Right atrium auricular region (tissue), 2 donors: ENCODE results near the gene CAND2. TPM values are rescaled to one million over a fixed set of nuclear protein-coding genes. Genes with fewer than 3 reads are reported as not detected.
"Not testable (repeated sequence)": the region's sequence is repeated elsewhere in the genome, so short reads cannot be mapped to it uniquely, and the experiment has no call there.

Experiments used
- DNase-seq: peaks from one replicate; pipeline ENCODE4 v3.0.0-alpha.2; 2019; ENCODE audit warnings: low spot score
- H3K27ac ChIP-seq, 2 donors: fragments of 200-600 bp; sonication (generic); 1 replicate in 1 of 2; 2 replicates in 1 of 2; pipeline ENCODE4 v1.5.1; 2016 to 2019
- H3K27me3 ChIP-seq, 2 donors: fragments of 200-600 bp; sonication (generic); one replicate each; pipeline versions ENCODE4 v1.5.1 to v1.6.0; 2017 to 2019
- H3K36me3 ChIP-seq: fragments of 200-600 bp; sonication (generic); one replicate; pipeline ENCODE4 v1.5.1; 2016
- H3K4me1 ChIP-seq, 2 donors: fragments of 200-600 bp; sonication (generic); one replicate each; pipeline versions ENCODE4 v1.5.1 to v1.6.0; 2017 to 2019
- H3K4me3 ChIP-seq, 2 donors: fragments of 200-600 bp; sonication (generic); 1 replicate in 1 of 2; 2 replicates in 1 of 2; pipeline ENCODE4 v1.5.1; 2017 to 2019; ENCODE audit warnings: mild to moderate bottlenecking in 1 of 2, moderate library complexity in 1 of 2
- H3K9me3 ChIP-seq, 2 donors: fragments of 200-600 bp; sonication (generic); one replicate each; pipeline ENCODE4 v1.5.1; 2019
- CTCF ChIP-seq, 2 donors: fragments of 200-600 bp; sonication (generic); IDR thresholded peaks; one replicate each; pipeline ENCODE4 v1.5.1; 2019; ENCODE audit warnings: antibody characterized with exemption in 2 of 2
- total RNA-seq, 2 donors: library from RNA; depleted of rRNA; stranded (reverse); fragments of >200 nt; gene quantifications; one replicate each; pipeline ENCODE4 v1.1.0, GENCODE V29; 2016

CAND2 gene
- total RNA-seq, 2 donors from 2014 or later, result 45.2 to 77.4 TPM

GRCh38 chr3:12773030-12773709, 23.3 kb upstream of the CAND2 start:
- Histone ChIP-seq H3K4me1 (no peaks in the 10 kb centered on the region), H3K36me3 (no peaks in the 10 kb centered on the region), H3K4me3 (no peak overlapping the region), H3K9me3 (no peaks in the 10 kb centered on the region), H3K27me3 (no peaks in the 10 kb centered on the region), H3K27ac (no peak overlapping the region)
- TF ChIP-seq CTCF (IDR thresholded peaks at IDR 0.05), result no peak
- DNase-seq, result no peak

GRCh38 chr3:12773710-12774086, 22.8 kb upstream of the CAND2 start:
- no peak for DNase-seq
- Histone ChIP-seq H3K9me3 (no peaks in the 10 kb centered on the region), H3K27ac (no peak overlapping the region), H3K4me1 (no peaks in the 10 kb centered on the region), H3K27me3 (no peaks in the 10 kb centered on the region), H3K36me3 (no peaks in the 10 kb centered on the region), H3K4me3 (no peak overlapping the region)
- no peak for TF ChIP-seq CTCF (IDR thresholded peaks at IDR 0.05)

GRCh38 chr3:12774619-12775018, 21.9 kb upstream of the CAND2 start:
- H3K27me3 ChIP-seq, result no peaks in the 10 kb centered on the region
- no peak for DNase-seq
- no peaks in the 10 kb centered on the region for H3K4me1 ChIP-seq
- no peak for TF ChIP-seq CTCF (IDR thresholded peaks at IDR 0.05)
- H3K9me3 ChIP-seq, result no peaks in the 10 kb centered on the region
- H3K36me3 ChIP-seq, result no peaks in the 10 kb centered on the region
- H3K27ac ChIP-seq, result no peak overlapping the region
- no peak overlapping the region for H3K4me3 ChIP-seq

GRCh38 chr3:12775226-12775625, 21.3 kb upstream of the CAND2 start:
- no peaks in the 10 kb centered on the region for H3K36me3 ChIP-seq
- H3K4me1 ChIP-seq, result no peaks in the 10 kb centered on the region
- H3K27me3 ChIP-seq, result no peaks in the 10 kb centered on the region
- no peak overlapping the region for H3K27ac ChIP-seq
- H3K4me3 ChIP-seq, result no peak overlapping the region
- H3K9me3 ChIP-seq, result no peaks in the 10 kb centered on the region
- no peak for DNase-seq
- no peak for TF ChIP-seq CTCF (IDR thresholded peaks at IDR 0.05)

- not testable (repeated sequence) for H3K4me1 ChIP-seq, DNase-seq, H3K27me3 ChIP-seq
Observed at GRCh38 chr3:12775970-12776369, 20.5 kb upstream of the CAND2 start.

GRCh38 chr3:12777171-12777570, 19.3 kb upstream of the CAND2 start:
- Histone ChIP-seq H3K27ac (no peak overlapping the region), H3K4me1 (no peaks in the 10 kb centered on the region), H3K4me3 (no peak overlapping the region), H3K36me3 (no peaks in the 10 kb centered on the region), H3K9me3 (no peaks in the 10 kb centered on the region), H3K27me3 (no peaks in the 10 kb centered on the region)
- TF ChIP-seq CTCF (IDR thresholded peaks at IDR 0.05), result no peak
- DNase-seq, result no peak

More at GRCh38 chr3:12775970-12776369, 20.5 kb upstream of the CAND2 start:
- H3K9me3 ChIP-seq, H3K27ac ChIP-seq, H3K36me3 ChIP-seq, H3K4me3 ChIP-seq: not testable (repeated sequence)
